ENCODE results near the gene FADS2.

The FADS2 gene

DNA sequence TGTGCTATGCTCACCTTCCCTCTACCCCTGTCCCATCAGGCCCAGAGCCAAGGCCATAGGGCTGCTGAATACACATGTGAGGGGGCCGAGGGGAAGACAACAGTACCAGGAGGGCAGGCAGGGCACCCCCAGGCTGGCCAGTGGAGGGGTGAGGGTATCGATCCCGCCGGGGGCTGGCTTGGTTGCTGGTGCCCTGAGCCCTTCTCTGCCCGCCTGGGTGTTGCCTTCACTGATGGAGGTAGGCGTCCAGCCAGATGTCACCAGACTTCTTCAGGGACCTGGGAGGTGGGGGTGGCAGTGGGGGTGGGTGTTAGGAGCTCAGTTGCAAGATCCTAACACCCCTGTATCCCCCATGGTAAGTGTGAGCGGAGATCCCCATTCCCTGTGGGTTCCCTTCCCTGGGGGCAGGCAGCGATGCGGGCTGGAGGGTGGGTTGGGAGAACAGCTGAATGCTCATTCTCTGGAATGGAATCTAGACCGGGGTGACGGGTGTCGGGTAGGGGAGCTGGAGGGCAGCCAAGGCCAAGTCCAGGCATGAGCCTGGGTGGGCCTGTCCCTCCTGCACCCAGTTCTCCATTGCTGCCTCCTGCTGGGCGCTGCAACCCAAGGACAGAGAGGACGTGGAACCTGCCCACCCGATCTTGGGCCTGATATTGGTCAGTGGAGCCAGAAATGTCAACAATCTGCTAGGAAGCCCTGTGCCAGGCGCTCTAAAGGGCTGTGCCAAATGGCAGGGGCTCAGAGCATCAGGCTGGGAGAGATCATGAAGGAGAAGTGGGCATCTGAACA, 45.7 kb downstream of the FADS2 start:
- H3F3A ChIP-seq (ENCODE audit: insufficient read depth) = no peaks in the 10 kb centered on the region
- no peaks in the 10 kb centered on the region for H3K36me3 ChIP-seq (ENCODE audit: low read length)
- no peak overlapping the region for H2AFZ ChIP-seq (ENCODE audit: low read depth, low read length, severe bottlenecking)
- no peaks in the 10 kb centered on the region for H3K9me2 ChIP-seq (replicated peaks; ENCODE audit: insufficient read depth, low read length)
- H3K27me3 ChIP-seq (ENCODE audit: low read length) = no peaks in the 10 kb centered on the region
- no peaks in the 10 kb centered on the region for H3K79me2 ChIP-seq (ENCODE audit: insufficient read depth, low read length)
- no peaks in the 10 kb centered on the region for H4K20me1 ChIP-seq (ENCODE audit: low read depth, low read length)
- H3K9ac ChIP-seq (ENCODE audit: low read length) = no peak overlapping the region
- H3K27ac ChIP-seq (ENCODE audit: low read depth, low read length) = no peak overlapping the region
- TF ChIP-seq, protein P1, sequence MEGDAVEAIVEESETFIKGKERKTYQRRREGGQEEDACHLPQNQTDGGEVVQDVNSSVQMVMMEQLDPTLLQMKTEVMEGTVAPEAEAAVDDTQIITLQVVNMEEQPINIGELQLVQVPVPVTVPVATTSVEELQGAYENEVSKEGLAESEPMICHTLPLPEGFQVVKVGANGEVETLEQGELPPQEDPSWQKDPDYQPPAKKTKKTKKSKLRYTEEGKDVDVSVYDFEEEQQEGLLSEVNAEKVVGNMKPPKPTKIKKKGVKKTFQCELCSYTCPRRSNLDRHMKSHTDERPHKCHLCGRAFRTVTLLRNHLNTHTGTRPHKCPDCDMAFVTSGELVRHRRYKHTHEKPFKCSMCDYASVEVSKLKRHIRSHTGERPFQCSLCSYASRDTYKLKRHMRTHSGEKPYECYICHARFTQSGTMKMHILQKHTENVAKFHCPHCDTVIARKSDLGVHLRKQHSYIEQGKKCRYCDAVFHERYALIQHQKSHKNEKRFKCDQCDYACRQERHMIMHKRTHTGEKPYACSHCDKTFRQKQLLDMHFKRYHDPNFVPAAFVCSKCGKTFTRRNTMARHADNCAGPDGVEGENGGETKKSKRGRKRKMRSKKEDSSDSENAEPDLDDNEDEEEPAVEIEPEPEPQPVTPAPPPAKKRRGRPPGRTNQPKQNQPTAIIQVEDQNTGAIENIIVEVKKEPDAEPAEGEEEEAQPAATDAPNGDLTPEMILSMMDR (IDR thresholded peaks at IDR 0.05; ENCODE audit: insufficient read depth, low read length, poor library complexity, severe bottlenecking) = no peak
- no peak for TF ChIP-seq EZH2phosphoT487 (conservative IDR thresholded peaks at IDR 0.05; ENCODE audit: low read length)
- no peaks in the 10 kb centered on the region for H3K9me3 ChIP-seq (ENCODE audit: insufficient read depth, low read length)
- H3K4me2 ChIP-seq (ENCODE audit: low read depth, low read length, poor library complexity, severe bottlenecking) = no peak overlapping the region
- no peak overlapping the region for H3K4me3 ChIP-seq (ENCODE audit: insufficient read depth, low read length, poor library complexity, severe bottlenecking)

DNA sequence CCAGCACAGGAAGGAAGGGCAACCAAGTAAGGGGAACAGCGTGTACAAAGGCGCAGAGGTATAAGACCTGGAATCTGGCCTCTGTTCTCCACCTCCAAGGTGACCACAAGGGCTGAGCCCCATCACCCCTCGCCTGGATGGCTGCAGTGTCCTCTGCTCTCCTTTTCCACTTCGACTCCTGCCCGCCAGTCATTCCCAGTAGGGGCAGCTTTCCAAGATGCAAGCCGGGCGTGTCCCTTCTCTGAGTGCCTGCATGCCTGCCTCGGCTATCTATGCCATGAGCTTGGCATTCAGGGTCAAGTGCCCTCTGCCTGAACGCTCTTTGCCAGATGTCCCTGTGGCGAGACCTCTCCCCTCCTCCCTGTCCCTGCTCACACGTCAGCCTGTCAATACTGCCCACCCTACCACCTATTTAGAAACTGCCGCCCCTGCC, 46.3 kb downstream of the FADS2 start:
- no peak overlapping the region for H3K4me3 ChIP-seq (ENCODE audit: insufficient read depth, low read length, poor library complexity, severe bottlenecking)
- no peaks in the 10 kb centered on the region for H3K27me3 ChIP-seq (ENCODE audit: low read length)
- H3K9me3 ChIP-seq (ENCODE audit: insufficient read depth, low read length) = no peaks in the 10 kb centered on the region
- no peaks in the 10 kb centered on the region for H3K79me2 ChIP-seq (ENCODE audit: insufficient read depth, low read length)
- no peak overlapping the region for H3K27ac ChIP-seq (ENCODE audit: low read depth, low read length)
- no peak overlapping the region for H3K9ac ChIP-seq (ENCODE audit: low read length)
- no peak overlapping the region for H3K4me2 ChIP-seq (ENCODE audit: low read depth, low read length, poor library complexity, severe bottlenecking)
- H3K36me3 ChIP-seq (ENCODE audit: low read length) = no peaks in the 10 kb centered on the region
- no peaks in the 10 kb centered on the region for H4K20me1 ChIP-seq (ENCODE audit: low read depth, low read length)
- TF ChIP-seq, protein P1 (IDR thresholded peaks at IDR 0.05; ENCODE audit: insufficient read depth, low read length, poor library complexity, severe bottlenecking) = no peak
- no peak for TF ChIP-seq EZH2phosphoT487 (conservative IDR thresholded peaks at IDR 0.05; ENCODE audit: low read length)
- H3K9me2 ChIP-seq (replicated peaks; ENCODE audit: insufficient read depth, low read length) = no peaks in the 10 kb centered on the region
- H3F3A ChIP-seq (ENCODE audit: insufficient read depth) = no peaks in the 10 kb centered on the region
- H2AFZ ChIP-seq (ENCODE audit: low read depth, low read length, severe bottlenecking) = no peak overlapping the region

DNA sequence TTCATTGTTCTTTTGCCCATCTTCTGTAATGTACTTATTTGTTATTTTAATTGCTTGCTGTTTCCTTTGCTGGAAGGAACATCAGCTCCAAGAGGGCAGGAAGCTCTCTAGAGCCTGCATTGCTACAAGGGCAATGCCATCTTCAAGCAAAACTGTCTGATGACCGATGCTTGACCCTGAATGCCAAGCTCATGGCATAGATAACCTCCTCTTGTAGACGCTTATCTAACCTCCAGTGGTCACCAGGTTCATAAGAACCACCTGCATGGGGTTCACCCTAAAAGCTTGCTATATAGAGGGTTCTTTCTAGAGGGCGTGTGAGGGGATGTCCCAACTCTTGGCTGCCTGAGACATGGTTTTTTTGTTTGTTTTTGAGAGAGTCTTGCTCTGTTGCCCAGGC, 46.8 kb downstream of the FADS2 start:
- Histone ChIP-seq H4K20me1 (ENCODE audit: low read depth, low read length) (no peaks in the 10 kb centered on the region), H3K9me3 (ENCODE audit: insufficient read depth, low read length) (no peaks in the 10 kb centered on the region), H3K36me3 (ENCODE audit: low read length) (no peaks in the 10 kb centered on the region), H2AFZ (ENCODE audit: low read depth, low read length, severe bottlenecking) (no peak overlapping the region), H3K9me2 (replicated peaks; ENCODE audit: insufficient read depth, low read length) (no peaks in the 10 kb centered on the region), H3K4me2 (ENCODE audit: low read depth, low read length, poor library complexity, severe bottlenecking) (no peak overlapping the region), H3K79me2 (ENCODE audit: insufficient read depth, low read length) (no peaks in the 10 kb centered on the region), H3K9ac (ENCODE audit: low read length) (no peak overlapping the region), H3K27ac (ENCODE audit: low read depth, low read length) (no peak overlapping the region), H3F3A (ENCODE audit: insufficient read depth) (no peaks in the 10 kb centered on the region), H3K27me3 (ENCODE audit: low read length) (no peaks in the 10 kb centered on the region), H3K4me3 (ENCODE audit: insufficient read depth, low read length, poor library complexity, severe bottlenecking) (no peak overlapping the region)
- TF ChIP-seq EZH2phosphoT487 (conservative IDR thresholded peaks at IDR 0.05; ENCODE audit: low read length) = no peak
- TF ChIP-seq, protein P1 (IDR thresholded peaks at IDR 0.05; ENCODE audit: insufficient read depth, low read length, poor library complexity, severe bottlenecking) = no peak

Measured in SU-DHL-6 (cell line).